Spleen (tissue), 7 donors: ENCODE measurements around the gene MLXIP.

ENCODE experiments used
- CTCF ChIP-seq, 11 experiments: fragments of 200-600 bp in 7 of 11; fragments of 450-650 bp in 4 of 11; sonication (generic) in 4 of 11; IDR thresholded peaks in 8 of 11; conservative IDR thresholded peaks in 3 of 11; 1 replicate in 7 of 11; 2 replicates in 4 of 11; pipeline versions ENCODE4 v1.4.0 to v1.8.0; 2016 to 2021; ENCODE audit warnings: antibody characterized with exemption in 11 of 11, inconsistent platforms in 4 of 11, mild to moderate bottlenecking in 1 of 11
- POLR2A ChIP-seq, 3 donors: fragments of 450-650 bp; IDR thresholded peaks; one replicate each; pipeline ENCODE4 v1.5.1; 2017; ENCODE audit warnings: antibody characterized with exemption in 3 of 3, mild to moderate bottlenecking in 1 of 3
- POLR2AphosphoS5 ChIP-seq, 3 donors: sonication (generic); formaldehyde crosslinking; IDR thresholded peaks; one replicate each; pipeline ENCODE4 v1.5.1; 2017; ENCODE audit warnings: antibody characterized with exemption in 3 of 3
- donor health status: DM: no; HTN: no; CAD: no; lungs with moderate emphysema.
- donor health status: DM: no; HTN: no; CAD: no.
- donor health status: DM: no; HTN: no; CAD: no.

- peak in 2 of 11 experiments; percentile 12 to 16 for TF ChIP-seq CTCF (IDR thresholded peaks at IDR 0.05 in 8 of 11, conservative IDR thresholded peaks at IDR 0.05 in 3 of 11)
- TF ChIP-seq POLR2A (IDR thresholded peaks at IDR 0.05), result peak; percentile 20 to 95 (median 92)
- TF ChIP-seq POLR2AphosphoS5 (IDR thresholded peaks at IDR 0.05), result peak; percentile 89 to 91 (median 89)
Measured at GRCh38 chr12:122078141-122079032, at the start of gene MLXIP.
